HepG2 (cell line): ENCODE data around the gene CTDSP2. TPM values are rescaled to one million over a fixed set of nuclear protein-coding genes. Genes with fewer than 3 reads are reported as not detected.
"Not testable (repeated sequence)": the region's sequence is repeated elsewhere in the genome, so short reads cannot be mapped to it uniquely, and the experiment has no call there.

Experiments used
- ATAC-seq: fragments of 200-7000 bp; cut with Tn5 transposase; 3 replicates; pipeline ENCODE4 v1.9.1; 2020; ENCODE audit warnings: mild to moderate bottlenecking, moderate library complexity
- BruUV-seq: library from RNA; stranded (reverse); fragments of 400-500 nt; replicated peaks from 2 replicates; lab custom pipeline; 2021; lab: Mats Ljungman, UMichigan
- CTCF ChIA-PET: fragments of 300-600 bp; formaldehyde crosslinking; extraction: SDS; loops from one replicate; lab custom pipeline; 2021; ENCODE audit warnings: low total read pairs, inconsistent platforms, low intra/inter-chr PET ratio; lab: Yijun Ruan, JAX
- POLR2A ChIA-PET: fragments of 350-600 bp; sonication (Branson Sonifier 250); formaldehyde crosslinking; loops from one replicate; lab custom pipeline; 2020; ENCODE audit warnings: antibody characterized with exemption, inconsistent platforms; lab: Yijun Ruan, JAX
- DNase-seq: peaks from one replicate; pipeline ENCODE4 v3.0.0-alpha.2; 2015; ENCODE audit warnings: low spot score
- FAIRE-seq: peaks from 3 replicates; lab custom pipeline; 2011; peaks lifted over from hg19 to GRCh38; lab: Jason Lieb, UNC
- H2AFZ ChIP-seq: one replicate; pipeline ENCODE4 v1.6.1; 2011; ENCODE audit warnings: low read length, inconsistent platforms
- H3K27ac ChIP-seq: fragments of 300-600 bp; 3 replicates; pipeline ENCODE4 v1.8.0; 2011; ENCODE audit warnings: mixed run types, mild to moderate bottlenecking, mixed read lengths, low read length, inconsistent platforms; ENCODE audit not compliant: insufficient read depth; ENCODE audit errors: extremely low read length
- H3K27me3 ChIP-seq, 2 experiments: fragments of 200-600 bp in 1 of 2; 2 replicates in 1 of 2; 3 replicates in 1 of 2; pipeline versions ENCODE4 v1.6.0 to v1.8.0; 2011; ENCODE audit warnings: low read length in 2 of 2, mild to moderate bottlenecking in 2 of 2, moderate library complexity in 2 of 2, inconsistent platforms in 1 of 2; ENCODE audit not compliant: insufficient read depth in 2 of 2, control insufficient read depth in 1 of 2
- H3K36me3 ChIP-seq, 2 experiments: fragments of 200-600 bp in 1 of 2; replicated peaks in 1 of 2; 2 replicates in 1 of 2; 3 replicates in 1 of 2; pipeline versions ENCODE4 v1.5.1 to v1.8.0; 2011; ENCODE audit warnings: low read length in 2 of 2, inconsistent platforms in 1 of 2; ENCODE audit not compliant: insufficient read depth in 2 of 2, control insufficient read depth in 1 of 2
- H3K4me1 ChIP-seq: 2 replicates; pipeline ENCODE4 v1.5.1; 2012; ENCODE audit warnings: low read length, inconsistent platforms; ENCODE audit not compliant: insufficient read depth
- H3K4me2 ChIP-seq: 2 replicates; pipeline ENCODE4 v1.6.0; 2011; ENCODE audit warnings: low read depth, low read length, inconsistent platforms
- H3K4me3 ChIP-seq, 3 experiments: fragments of 200-600 bp in 1 of 3; sonication (generic), shearing (Covaris generic) in 1 of 3; replicated peaks in 1 of 3; 2 replicates each; pipeline ENCODE4 v1.5.1; 2011 to 2016; ENCODE audit warnings: low read length in 3 of 3, inconsistent platforms in 2 of 3, low read depth in 2 of 3, mild to moderate bottlenecking in 2 of 3, control low read depth in 1 of 3, mixed read lengths in 1 of 3; ENCODE audit not compliant: insufficient read depth in 1 of 3
- H3K79me2 ChIP-seq: one replicate; pipeline ENCODE4 v1.6.1; 2011; ENCODE audit warnings: low read length, inconsistent platforms; ENCODE audit not compliant: insufficient read depth
- H3K9ac ChIP-seq: 2 replicates; pipeline ENCODE4 v1.6.0; 2011; ENCODE audit warnings: mild to moderate bottlenecking, low read depth, low read length, inconsistent platforms; ENCODE audit not compliant: insufficient read depth
- H3K9me3 ChIP-seq: 2 replicates; pipeline ENCODE4 v1.5.1; 2012; ENCODE audit warnings: mild to moderate bottlenecking, low read length
- H4K20me1 ChIP-seq: 2 replicates; pipeline ENCODE4 v1.6.0; 2011; ENCODE audit warnings: inconsistent platforms, mild to moderate bottlenecking, low read length, moderate library complexity; ENCODE audit not compliant: insufficient read depth
- ISX ChIP-seq: sonication (generic); formaldehyde crosslinking; conservative IDR thresholded peaks from 2 replicates; pipeline ENCODE4 v1.5.0; 2020; ENCODE audit warnings: missing genetic modification reagents
- MEIS1 ChIP-seq: sonication (generic); formaldehyde crosslinking; IDR thresholded peaks from 2 replicates; pipeline ENCODE4 v1.9.0; 2021; ENCODE audit warnings: mild to moderate bottlenecking, missing genetic modification reagents, moderate library complexity, borderline replicate concordance
- WGBS: methylation state at CpG from one replicate; pipeline ENCODE4 v1.1.6; 2017; ENCODE audit warnings: low lambda C conversion rate; 5-methylcytosine and 5-hydroxymethylcytosine counted together
- in situ Hi-C: cut with HindIII; loops from 2 replicates; pipeline ENCODE4 v1.10.0; 2017; ENCODE audit warnings: low pct_unique_long_range_greater_than_20kb; ENCODE audit not compliant: extremely low pct_ligation_motif_present
- intact Hi-C: fragments of 100-400 bp; cut with micrococcal nuclease; formaldehyde crosslinking; loops from one replicate; pipeline ENCODE4 v1.10.0; 2022; ENCODE audit not compliant: unreplicated experiment
- polyA plus RNA-seq, 8 experiments: library from polyadenylated mRNA; depleted of rRNA in 3 of 8; stranded (reverse) in 7 of 8; unstranded in 1 of 8; fragments of >200 nt; fragmentation: Illumina TruSeq in 4 of 8; extraction: Trizol in 4 of 8; gene quantifications; 2 replicates each; pipeline versions ENCODE4 v1.2.1 to v1.2.3, GENCODE V29; 2011 to 2016; ENCODE audit warnings: low read depth in 4 of 8, missing spikeins in 1 of 8, mixed read lengths in 1 of 8; ENCODE audit not compliant: insufficient read depth in 1 of 8
- total RNA-seq, 5 experiments: library from RNA; depleted of rRNA; stranded (reverse); fragments of >200 nt; fragmentation: Illumina TruSeq; extraction: Trizol; gene quantifications; 2 replicates each; pipeline ENCODE4 v1.2.3, GENCODE V29; 2016; ENCODE audit warnings: low read depth in 1 of 5
- TF ChIP-seq, protein P1 (sequence below): IDR thresholded peaks from 2 replicates; pipeline ENCODE4 v1.6.1; 2016; ENCODE audit warnings: mild to moderate bottlenecking
- TF ChIP-seq, protein P2 (sequence below): sonication (generic); formaldehyde crosslinking; IDR thresholded peaks from 2 replicates; pipeline ENCODE4 v1.4.0; 2020; ENCODE audit warnings: missing genetic modification reagents

Gene CTDSP2
- total and polyA plus RNA-seq, 2 of the 13 experiments (the other 11 are each of a cell fraction or from before 2014, with no cell fraction given) = 38.1 to 82.5 TPM

DNA sequence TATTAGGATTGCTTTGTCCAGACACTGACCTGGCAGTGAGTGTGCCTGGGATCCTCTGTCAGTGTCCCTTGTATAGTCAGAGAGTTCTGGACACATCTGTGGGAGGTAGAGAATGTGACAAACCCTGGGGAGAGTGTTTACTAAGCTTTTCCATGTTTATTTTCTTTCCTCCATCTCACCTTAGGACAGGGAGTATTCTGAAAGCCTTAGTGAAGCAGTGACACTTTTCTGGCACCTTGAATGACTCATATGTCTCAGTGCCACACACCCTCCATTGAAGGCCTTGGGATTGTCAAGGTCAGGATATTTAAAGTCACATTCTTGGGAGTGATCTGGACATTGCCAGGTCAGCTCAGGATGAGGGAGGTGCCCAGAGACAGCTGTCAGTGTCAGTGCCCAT lies 34.9 kb upstream of the CTDSP2 start:
- no peaks in the 10 kb centered on the region for H3K4me1 ChIP-seq
- no peaks in the 10 kb centered on the region for H3K36me3 ChIP-seq
- POLR2A ChIA-PET = no interaction called here
- no peak overlapping the region for H3K9ac ChIP-seq
- no peak for FAIRE-seq
- CTCF ChIA-PET = no interaction called here
- BruUV-seq = no TSS peak
- no peaks in the 10 kb centered on the region for H3K79me2 ChIP-seq
- H3K27me3 ChIP-seq = no peaks in the 10 kb centered on the region
- peaks cover 3% of the 10 kb centered on the region; the same call in 1 of the 2 replicates for H3K9me3 ChIP-seq
- DNase-seq = no peak
- in situ Hi-C loops = no loop called here
- H2AFZ ChIP-seq = no peak overlapping the region
- ATAC-seq = no peak
- H3K27ac ChIP-seq = no peak overlapping the region
- intact Hi-C loops = no loop called here
- H3K4me2 ChIP-seq = no peak overlapping the region
- H3K4me3 ChIP-seq = no peak overlapping the region
- H4K20me1 ChIP-seq = no peaks in the 10 kb centered on the region
- no peak for TF ChIP-seq MEIS1 (CRISPR knock-in tag)
- TF ChIP-seq, protein P1, sequence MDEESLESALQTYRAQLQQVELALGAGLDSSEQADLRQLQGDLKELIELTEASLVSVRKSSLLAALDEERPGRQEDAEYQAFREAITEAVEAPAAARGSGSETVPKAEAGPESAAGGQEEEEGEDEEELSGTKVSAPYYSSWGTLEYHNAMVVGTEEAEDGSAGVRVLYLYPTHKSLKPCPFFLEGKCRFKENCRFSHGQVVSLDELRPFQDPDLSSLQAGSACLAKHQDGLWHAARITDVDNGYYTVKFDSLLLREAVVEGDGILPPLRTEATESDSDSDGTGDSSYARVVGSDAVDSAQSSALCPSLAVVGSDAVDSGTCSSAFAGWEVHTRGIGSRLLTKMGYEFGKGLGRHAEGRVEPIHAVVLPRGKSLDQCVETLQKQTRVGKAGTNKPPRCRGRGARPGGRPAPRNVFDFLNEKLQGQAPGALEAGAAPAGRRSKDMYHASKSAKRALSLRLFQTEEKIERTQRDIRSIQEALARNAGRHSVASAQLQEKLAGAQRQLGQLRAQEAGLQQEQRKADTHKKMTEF (CRISPR knock-in tag) = no peak
- TF ChIP-seq, protein P2, sequence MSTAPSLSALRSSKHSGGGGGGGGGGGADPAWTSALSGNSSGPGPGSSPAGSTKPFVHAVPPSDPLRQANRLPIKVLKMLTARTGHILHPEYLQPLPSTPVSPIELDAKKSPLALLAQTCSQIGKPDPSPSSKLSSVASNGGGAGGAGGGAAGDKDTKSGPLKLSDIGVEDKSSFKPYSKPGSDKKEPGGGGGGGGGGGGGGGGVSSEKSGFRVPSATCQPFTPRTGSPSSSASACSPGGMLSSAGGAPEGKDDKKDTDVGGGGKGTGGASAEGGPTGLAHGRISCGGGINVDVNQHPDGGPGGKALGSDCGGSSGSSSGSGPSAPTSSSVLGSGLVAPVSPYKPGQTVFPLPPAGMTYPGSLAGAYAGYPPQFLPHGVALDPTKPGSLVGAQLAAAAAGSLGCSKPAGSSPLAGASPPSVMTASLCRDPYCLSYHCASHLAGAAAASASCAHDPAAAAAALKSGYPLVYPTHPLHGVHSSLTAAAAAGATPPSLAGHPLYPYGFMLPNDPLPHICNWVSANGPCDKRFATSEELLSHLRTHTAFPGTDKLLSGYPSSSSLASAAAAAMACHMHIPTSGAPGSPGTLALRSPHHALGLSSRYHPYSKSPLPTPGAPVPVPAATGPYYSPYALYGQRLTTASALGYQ (CRISPR knock-in tag) = no peak
- TF ChIP-seq ISX = no peak

DNA sequence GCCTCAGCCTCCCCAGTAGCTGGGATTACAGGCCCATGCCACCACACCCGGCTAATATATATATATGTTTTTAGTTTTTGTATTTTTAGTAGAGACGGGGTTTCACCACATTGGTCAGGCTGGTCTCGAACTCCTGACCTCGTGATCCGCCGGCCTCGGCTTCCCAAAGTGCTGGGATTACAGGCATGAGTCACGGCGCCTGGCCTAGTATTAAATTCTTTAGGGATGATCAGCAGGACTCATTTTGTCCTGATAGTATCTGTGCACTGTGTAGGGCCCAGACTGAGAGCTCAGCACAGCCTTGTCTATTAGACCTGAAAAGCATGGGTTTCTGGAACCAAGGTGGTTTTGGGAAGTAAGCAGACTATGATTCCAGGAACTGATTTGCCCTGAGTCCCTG lies 34.5 kb upstream of the CTDSP2 start:
- H3K4me3 ChIP-seq, FAIRE-seq, H3K9me3 ChIP-seq, H3K27ac ChIP-seq, CTCF ChIA-PET, H3K36me3 ChIP-seq, H3K27me3 ChIP-seq, in situ Hi-C loops, H3K4me1 ChIP-seq, DNase-seq, H3K79me2 ChIP-seq, ATAC-seq, BruUV-seq, H3K9ac ChIP-seq, H4K20me1 ChIP-seq, H2AFZ ChIP-seq, intact Hi-C loops, H3K4me2 ChIP-seq, POLR2A ChIA-PET: not testable (repeated sequence)
- WGBS = 33% methylated on average over 9 of the region's 9 CpGs
